ENCODE measurements around the gene RETN.

The RETN gene

DNA sequence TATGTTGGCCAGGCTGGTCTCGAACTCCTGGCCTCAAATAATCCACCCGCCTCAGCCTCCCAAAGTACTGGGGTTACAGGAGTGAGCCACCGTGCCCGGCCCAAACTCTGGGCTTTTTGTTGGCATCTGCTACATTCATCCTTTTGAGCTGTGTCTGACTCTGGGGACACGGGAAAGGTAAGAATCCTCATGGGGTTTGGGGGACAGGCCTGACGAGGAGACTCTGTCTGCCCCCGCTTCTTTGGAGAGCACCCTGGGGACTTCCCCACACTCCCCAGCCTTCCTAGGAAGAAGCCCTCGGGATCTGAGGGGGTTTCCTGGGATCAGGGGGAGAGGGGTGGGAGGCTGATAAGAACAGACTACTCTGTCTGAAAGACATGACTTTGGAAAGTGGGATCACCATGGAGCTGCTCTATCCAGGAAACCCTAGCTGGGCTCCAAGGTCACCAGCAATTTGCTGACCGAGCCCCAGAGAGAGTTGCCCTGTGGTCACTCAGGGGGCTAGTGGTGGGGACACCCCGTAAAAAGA, 41.1 kb downstream of the RETN start:
- DNase-seq = no peak

GRCh38 chr19:7710616-7711015, 41.8 kb downstream of the RETN start:
- DNase-seq = no peak

GRCh38 chr19:7715671-7716070, 46.8 kb downstream of the RETN start:
- DNase-seq = no peak

GRCh38 chr19:7716762-7717161, 47.9 kb downstream of the RETN start:
- DNase-seq = no peak

GRCh38 chr19:7718668-7719067, 49.8 kb downstream of the RETN start:
- no peak for DNase-seq

Measured in DMS79 treated with DMSO at 0.1 percent for 48 hours (cell line).